ENCODE data around the gene TEX29.

The TEX29 gene

GRCh38 chr13:111319998-111320911 lies at the start of gene TEX29:
TSS of gene TEX29 (plus strand) at chr13:111320642. CDS start at chr13:111320891, 249 bp downstream.
- DNase-seq (ENCODE audit: low read depth) = no peak

- DNase-seq (ENCODE audit: low read depth) = no peak
Measured at GRCh38 chr13:111270765-111271698, 49.4 kb upstream of the TEX29 start.

- DNase-seq (ENCODE audit: low read depth) = no peak
Measured at GRCh38 chr13:111272117-111272516, 48.3 kb upstream of the TEX29 start.

- DNase-seq (ENCODE audit: low read depth) = no peak
Measured at GRCh38 chr13:111275382-111275781, 45.1 kb upstream of the TEX29 start.

GRCh38 chr13:111275995-111276618 lies 44.3 kb upstream of the TEX29 start:
- DNase-seq (ENCODE audit: low read depth) = no peak

GRCh38 chr13:111278258-111278657 lies 42.2 kb upstream of the TEX29 start:
- DNase-seq (ENCODE audit: low read depth) = no peak

GRCh38 chr13:111278743-111279652 lies 41.4 kb upstream of the TEX29 start:
- DNase-seq (ENCODE audit: low read depth) = no peak

- no peak for DNase-seq (ENCODE audit: low read depth)
Measured at GRCh38 chr13:111280226-111280625, 40.2 kb upstream of the TEX29 start.

- DNase-seq (ENCODE audit: low read depth) = no peak
Measured at GRCh38 chr13:111280681-111281585, 39.5 kb upstream of the TEX29 start.

- no peak for DNase-seq (ENCODE audit: low read depth)
Measured at GRCh38 chr13:111281751-111282311, 38.6 kb upstream of the TEX29 start.

GRCh38 chr13:111282425-111282824 lies 38.0 kb upstream of the TEX29 start:
- DNase-seq (ENCODE audit: low read depth) = no peak

- no peak for DNase-seq (ENCODE audit: low read depth)
Measured at GRCh38 chr13:111282997-111283396, 37.4 kb upstream of the TEX29 start.

- no peak for DNase-seq (ENCODE audit: low read depth)
Measured at GRCh38 chr13:111283457-111283856, 37.0 kb upstream of the TEX29 start.

GRCh38 chr13:111283991-111284390 lies 36.5 kb upstream of the TEX29 start:
- DNase-seq (ENCODE audit: low read depth) = no peak

- DNase-seq (ENCODE audit: low read depth) = no peak
Measured at GRCh38 chr13:111284565-111284964, 35.9 kb upstream of the TEX29 start.

- DNase-seq (ENCODE audit: low read depth) = no peak
Measured at GRCh38 chr13:111286162-111286561, 34.3 kb upstream of the TEX29 start.

- no peak for DNase-seq (ENCODE audit: low read depth)
Measured at GRCh38 chr13:111286749-111287148, 33.7 kb upstream of the TEX29 start.

GRCh38 chr13:111287201-111287600 lies 33.2 kb upstream of the TEX29 start:
- no peak for DNase-seq (ENCODE audit: low read depth)

GRCh38 chr13:111288276-111288675 lies 32.2 kb upstream of the TEX29 start:
- no peak for DNase-seq (ENCODE audit: low read depth)

- DNase-seq (ENCODE audit: low read depth) = no peak
Measured at GRCh38 chr13:111289251-111289650, 31.2 kb upstream of the TEX29 start.

Data from HS-27A (cell line).